Measurements from ENCODE around the gene ZNF790.

GRCh38 chr19:36797786-36798108 is 40.4 kb downstream of the ZNF790 start:
- TF ChIP-seq POLR2AphosphoS5 (IDR thresholded peaks at IDR 0.05; ENCODE audit: low read depth, low read length) (no peak), TAF1 (IDR thresholded peaks at IDR 0.05; ENCODE audit: borderline replicate concordance, insufficient read depth, low read length) (no peak), REST (IDR thresholded peaks at IDR 0.05; ENCODE audit: insufficient read depth in 1 of 2, low read depth in 2 of 2, low read length in 2 of 2) (no peak), SIN3A (IDR thresholded peaks at IDR 0.05; ENCODE audit: borderline replicate concordance, insufficient read depth, low read length) (no peak), FOXP2 (optimal IDR thresholded peaks at IDR 0.05; ENCODE audit: borderline replicate concordance, extremely low read depth, extremely low read length, insufficient read depth) (no peak)
